Sigmoid colon (tissue), 7 donors: ENCODE data around the gene RACGAP1. TPM values are rescaled to one million over a fixed set of nuclear protein-coding genes. Genes with fewer than 3 reads are reported as not detected.
A peak's percentile ranks its signal among the peaks of the same experiment; 100 is the strongest.

ENCODE experiments used
- DNase-seq: peaks from one replicate; pipeline ENCODE4 v3.0.0-alpha.2; 2019
- H3K27ac ChIP-seq, 4 donors: fragments of 200-600 bp; sonication (generic); one replicate each; pipeline ENCODE4 v1.5.1; 2016 to 2019; ENCODE audit warnings: mild to moderate bottlenecking in 1 of 4
- H3K27me3 ChIP-seq, 3 donors: fragments of 200-600 bp; sonication (generic); one replicate each; pipeline ENCODE4 v1.5.1; 2019; ENCODE audit warnings: mild to moderate bottlenecking in 1 of 3
- H3K36me3 ChIP-seq, 4 donors: fragments of 200-600 bp; sonication (generic); one replicate each; pipeline ENCODE4 v1.5.1; 2016 to 2019
- H3K4me1 ChIP-seq, 4 donors: fragments of 200-600 bp; sonication (generic); one replicate each; pipeline ENCODE4 v1.5.1; 2017 to 2019
- H3K4me3 ChIP-seq, 4 donors: fragments of 200-600 bp; sonication (generic); one replicate each; pipeline ENCODE4 v1.5.1; 2017 to 2019; ENCODE audit warnings: mild to moderate bottlenecking in 2 of 4, moderate library complexity in 1 of 4
- H3K9me3 ChIP-seq, 4 donors: fragments of 200-600 bp in 3 of 4; sonication (generic) in 3 of 4; one replicate each; pipeline versions ENCODE4 v1.5.1 to v1.6.1; 2013 to 2019
- EP300 ChIP-seq, 4 donors: sonication (generic); formaldehyde crosslinking; IDR thresholded peaks; one replicate each; pipeline ENCODE4 v1.6.1; 2017; ENCODE audit warnings: antibody characterized with exemption in 4 of 4
- POLR2A ChIP-seq, 2 donors: fragments of 450-650 bp; IDR thresholded peaks; one replicate each; pipeline ENCODE4 v1.6.1; 2016; ENCODE audit warnings: antibody characterized with exemption in 2 of 2, mild to moderate bottlenecking in 2 of 2, moderate library complexity in 2 of 2
- POLR2AphosphoS5 ChIP-seq, 4 donors: sonication (generic); formaldehyde crosslinking; IDR thresholded peaks; one replicate each; pipeline ENCODE4 v1.6.1; 2017; ENCODE audit warnings: antibody characterized with exemption in 4 of 4
- WGBS, 2 donors: extraction: QIAGEN DNeasy Blood & Tissue Kit; methylation state at CpG; one replicate each; pipeline ENCODE4 v1.1.7; 2013; 5-methylcytosine and 5-hydroxymethylcytosine counted together
- intact Hi-C: fragments of 100-400 bp; cut with DNase I; formaldehyde crosslinking; loops from one replicate; pipeline ENCODE4 v1.15.1; 2023
- polyA plus RNA-seq, 3 donors: library from polyadenylated mRNA; stranded (reverse); fragments of 200-250 nt; gene quantifications; one replicate each; pipeline ENCODE4 v1.2.3, GENCODE V29; 2013
- total RNA-seq, 4 donors: library from RNA; depleted of rRNA; stranded (reverse); fragments of >200 nt; gene quantifications; one replicate each; pipeline ENCODE4 v1.1.0, GENCODE V29; 2016
- TF ChIP-seq, protein P1 (sequence below), 4 experiments: fragments of 450-650 bp in 3 of 4; fragments of 200-600 bp in 1 of 4; IDR thresholded peaks; one replicate each; pipeline ENCODE4 v1.5.1; 2016 to 2019; ENCODE audit warnings: antibody characterized with exemption in 4 of 4, mild to moderate bottlenecking in 3 of 4, moderate library complexity in 2 of 4
- donor health status: healthy with polysubstance abuse.
- donor health status: Bipolar disorder and iron deficiency.
- donor health status: healthy.

The RACGAP1 gene
- total and polyA plus RNA-seq, 7 donors = 4.8 to 42.6 (median 22.5) TPM

DNA sequence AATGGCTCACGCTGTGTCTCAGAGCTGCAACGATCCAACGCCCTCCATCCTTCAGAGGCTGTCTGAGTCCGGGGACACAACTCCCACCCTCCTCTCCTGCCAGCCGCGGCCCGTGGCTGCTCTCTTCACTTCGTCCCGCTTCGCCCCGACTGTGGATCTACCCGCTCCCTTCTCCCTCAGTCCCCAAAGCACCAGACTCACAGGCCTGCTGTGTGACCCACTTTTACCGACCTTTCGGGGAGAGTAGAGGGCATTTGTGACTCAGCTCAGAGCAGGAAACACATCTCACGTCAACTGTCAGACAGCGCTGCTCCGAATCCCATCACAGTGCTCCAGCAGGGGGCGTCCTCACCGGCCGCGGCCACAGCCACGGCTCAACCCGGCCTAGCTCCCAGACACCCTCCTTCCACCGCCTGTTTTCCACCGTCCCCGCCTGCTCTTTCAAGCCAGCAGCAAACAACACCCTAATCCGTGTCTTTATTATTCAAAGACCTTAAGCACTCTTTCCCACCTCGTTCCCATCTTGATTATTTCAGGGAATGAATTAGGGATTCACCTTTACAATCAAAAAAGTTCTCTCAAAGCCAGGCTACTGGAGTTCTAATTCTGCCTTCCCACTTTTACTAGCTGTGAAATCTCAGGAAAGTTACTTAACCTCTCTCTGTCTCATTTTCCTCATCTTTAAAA is 79.8 kb downstream of the RACGAP1 start:
- no peaks in the 10 kb centered on the region for H3K27me3 ChIP-seq
- H3K4me3 ChIP-seq = peak overlapping the region in 3 of 4 donors; percentile 16 to 34 (median 24)
- TF ChIP-seq, protein P1, sequence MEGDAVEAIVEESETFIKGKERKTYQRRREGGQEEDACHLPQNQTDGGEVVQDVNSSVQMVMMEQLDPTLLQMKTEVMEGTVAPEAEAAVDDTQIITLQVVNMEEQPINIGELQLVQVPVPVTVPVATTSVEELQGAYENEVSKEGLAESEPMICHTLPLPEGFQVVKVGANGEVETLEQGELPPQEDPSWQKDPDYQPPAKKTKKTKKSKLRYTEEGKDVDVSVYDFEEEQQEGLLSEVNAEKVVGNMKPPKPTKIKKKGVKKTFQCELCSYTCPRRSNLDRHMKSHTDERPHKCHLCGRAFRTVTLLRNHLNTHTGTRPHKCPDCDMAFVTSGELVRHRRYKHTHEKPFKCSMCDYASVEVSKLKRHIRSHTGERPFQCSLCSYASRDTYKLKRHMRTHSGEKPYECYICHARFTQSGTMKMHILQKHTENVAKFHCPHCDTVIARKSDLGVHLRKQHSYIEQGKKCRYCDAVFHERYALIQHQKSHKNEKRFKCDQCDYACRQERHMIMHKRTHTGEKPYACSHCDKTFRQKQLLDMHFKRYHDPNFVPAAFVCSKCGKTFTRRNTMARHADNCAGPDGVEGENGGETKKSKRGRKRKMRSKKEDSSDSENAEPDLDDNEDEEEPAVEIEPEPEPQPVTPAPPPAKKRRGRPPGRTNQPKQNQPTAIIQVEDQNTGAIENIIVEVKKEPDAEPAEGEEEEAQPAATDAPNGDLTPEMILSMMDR (IDR thresholded peaks at IDR 0.05) = peak; percentile 38 to 88 (median 72)
- TF ChIP-seq EP300 (IDR thresholded peaks at IDR 0.05) = no peak
- TF ChIP-seq POLR2AphosphoS5 (IDR thresholded peaks at IDR 0.05) = peak in 1 of 4 donors; percentile 27
- no peak for TF ChIP-seq POLR2A (IDR thresholded peaks at IDR 0.05)
- no peaks in the 10 kb centered on the region for H3K36me3 ChIP-seq
- H3K27ac ChIP-seq = peak overlapping the region in 2 of 4 donors; percentile 23 to 40
- peaks cover 0 to 9% (median 8%) of the 10 kb centered on the region in 4 donors for H3K4me1 ChIP-seq
- H3K9me3 ChIP-seq = no peaks in the 10 kb centered on the region
- intact Hi-C loops = loop anchor here (5.0 kb wide), 1 partner anchor 78 kb away; no protein-coding TSS in a partner anchor
- WGBS, 2 donors = 12 to 25% methylated on average over 28 of the region's 28 CpGs
- DNase-seq = peak; percentile 88

DNA sequence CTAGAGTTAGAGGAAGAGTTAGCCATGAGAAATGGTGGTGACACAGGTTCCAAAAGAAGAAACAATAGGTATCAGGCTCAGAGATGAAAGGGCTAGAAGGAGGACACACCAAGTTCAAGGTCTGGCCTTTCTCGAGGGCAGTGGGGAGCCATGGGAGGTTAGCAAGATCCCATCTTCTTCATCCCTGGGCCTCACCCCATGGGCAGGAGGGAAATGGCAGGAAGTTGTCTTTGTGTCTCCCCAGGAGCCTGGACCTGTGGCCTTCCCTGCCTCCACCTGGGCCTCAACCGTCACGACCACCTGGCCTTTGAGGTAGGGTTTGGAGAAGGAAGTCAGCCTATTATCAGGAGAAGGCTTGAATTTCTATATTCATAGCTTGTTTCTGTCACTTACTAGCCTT is 80.6 kb downstream of the RACGAP1 start:
- Histone ChIP-seq H3K4me3 (no peak overlapping the region), H3K36me3 (no peaks in the 10 kb centered on the region), H3K9me3 (no peaks in the 10 kb centered on the region), H3K4me1 (peaks cover 0 to 9% (median 8%) of the 10 kb centered on the region in 4 donors), H3K27me3 (no peaks in the 10 kb centered on the region), H3K27ac (no peak overlapping the region)
- no peak for DNase-seq
- TF ChIP-seq POLR2AphosphoS5 (IDR thresholded peaks at IDR 0.05) = no peak
- TF ChIP-seq, protein P1 (IDR thresholded peaks at IDR 0.05) = no peak
- no peak for TF ChIP-seq POLR2A (IDR thresholded peaks at IDR 0.05)
- TF ChIP-seq EP300 (IDR thresholded peaks at IDR 0.05) = no peak
- 92 to 94% methylated on average over 3 of the region's 3 CpGs for WGBS, 2 donors
- intact Hi-C loops = loop anchor here (5.0 kb wide), 1 partner anchor 77 kb away; no protein-coding TSS in a partner anchor

DNA sequence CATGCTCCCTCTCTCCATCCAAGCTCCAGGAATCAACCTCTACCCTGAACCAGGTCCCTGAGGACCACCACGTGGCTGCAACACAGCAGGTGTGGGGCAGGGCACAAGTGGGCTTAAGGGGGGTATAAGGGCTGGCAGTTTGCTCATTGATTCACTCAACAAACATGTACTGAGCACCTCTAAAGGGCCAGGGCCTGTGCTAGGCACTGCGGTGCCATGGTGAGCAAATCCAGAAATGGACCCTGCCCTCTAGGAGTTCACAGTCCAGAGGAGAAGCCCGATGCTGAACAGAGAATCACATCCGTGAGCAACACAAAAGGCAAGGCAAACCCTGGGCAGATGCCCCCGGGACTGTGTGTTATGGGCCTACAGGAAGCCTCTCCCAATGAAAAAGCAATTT is 81.2 kb downstream of the RACGAP1 start:
- intact Hi-C loops = no loop called here
- WGBS, 2 donors = 87 to 92% methylated on average over 5 of the region's 5 CpGs
- DNase-seq = no peak
- Histone ChIP-seq H3K4me3 (no peak overlapping the region), H3K27me3 (no peaks in the 10 kb centered on the region), H3K9me3 (no peaks in the 10 kb centered on the region), H3K27ac (no peak overlapping the region), H3K36me3 (no peaks in the 10 kb centered on the region), H3K4me1 (peaks cover 0 to 9% (median 8%) of the 10 kb centered on the region in 4 donors)
- TF ChIP-seq POLR2AphosphoS5 (IDR thresholded peaks at IDR 0.05) (no peak), EP300 (IDR thresholded peaks at IDR 0.05) (no peak)

DNA sequence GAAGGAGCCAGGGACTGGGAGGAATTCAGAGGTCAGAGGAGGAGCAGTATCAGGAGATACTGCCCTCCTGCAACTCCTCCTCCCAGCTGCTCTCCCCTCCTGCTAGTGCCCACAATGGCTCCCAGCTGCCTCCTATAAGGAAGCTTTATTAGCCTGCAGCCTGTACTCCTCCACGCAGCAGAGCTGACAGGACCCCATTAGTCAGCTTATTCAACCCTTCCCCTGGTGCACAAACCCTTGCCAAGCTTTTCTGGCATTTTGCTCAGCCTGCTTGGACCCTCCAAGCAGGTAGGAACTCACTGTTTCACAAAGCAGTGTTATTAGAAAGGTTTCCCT is 81.7 kb downstream of the RACGAP1 start:
- Histone ChIP-seq H3K4me1 (peaks cover 0 to 9% (median 8%) of the 10 kb centered on the region in 4 donors), H3K27me3 (no peaks in the 10 kb centered on the region), H3K27ac (no peak overlapping the region), H3K9me3 (no peaks in the 10 kb centered on the region), H3K36me3 (no peaks in the 10 kb centered on the region), H3K4me3 (no peak overlapping the region)
- 87 to 90% methylated on average over 1 of the region's 1 CpG for WGBS, 2 donors
- intact Hi-C loops = no loop called here
- no peak for DNase-seq
- TF ChIP-seq, protein P1 (IDR thresholded peaks at IDR 0.05) = no peak
- TF ChIP-seq EP300 (IDR thresholded peaks at IDR 0.05) = no peak
- TF ChIP-seq POLR2A (IDR thresholded peaks at IDR 0.05) = no peak
- no peak for TF ChIP-seq POLR2AphosphoS5 (IDR thresholded peaks at IDR 0.05)

DNA sequence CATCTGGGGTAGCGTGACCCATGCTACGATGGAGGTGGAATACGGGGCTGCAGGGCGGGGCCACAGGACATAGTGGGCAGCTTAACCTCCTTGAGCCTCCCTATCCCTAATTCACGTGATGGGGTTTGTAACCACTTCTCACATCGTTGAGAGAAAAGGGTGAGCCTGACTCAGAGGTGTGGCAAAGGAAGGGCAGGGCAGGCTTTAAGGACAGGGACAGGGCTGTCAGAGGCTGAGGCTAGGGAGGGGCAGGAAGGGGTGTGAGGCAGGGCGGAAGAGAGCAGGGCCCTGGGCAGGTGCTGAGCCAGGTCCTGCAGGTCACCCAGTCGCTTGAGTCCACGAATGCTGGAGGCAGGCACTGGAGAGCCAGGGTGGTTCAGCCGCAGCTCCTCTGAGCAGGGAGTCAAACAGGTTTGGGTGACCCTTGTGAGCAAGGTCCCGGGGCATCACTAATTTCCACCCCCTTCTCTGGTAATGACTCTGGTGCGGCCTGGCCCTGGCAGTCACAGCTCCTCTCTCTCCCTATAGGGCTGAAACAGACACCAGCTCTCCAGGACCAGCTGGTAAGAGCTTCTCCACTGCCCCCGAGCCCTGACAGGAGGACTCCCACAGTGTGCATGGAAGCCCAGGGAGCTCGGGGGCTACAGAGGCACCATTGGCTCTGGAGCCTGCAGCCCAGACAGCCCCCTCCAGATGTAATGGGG is 82.2 kb downstream of the RACGAP1 start:
- H3K27me3 ChIP-seq = no peaks in the 10 kb centered on the region
- no peaks in the 10 kb centered on the region for H3K36me3 ChIP-seq
- WGBS, 2 donors = 50 to 71% methylated on average over 14 of the region's 14 CpGs
- no peaks in the 10 kb centered on the region for H3K9me3 ChIP-seq
- TF ChIP-seq POLR2AphosphoS5 (IDR thresholded peaks at IDR 0.05) = no peak
- TF ChIP-seq, protein P1 (IDR thresholded peaks at IDR 0.05) = no peak
- no peak for TF ChIP-seq POLR2A (IDR thresholded peaks at IDR 0.05)
- TF ChIP-seq EP300 (IDR thresholded peaks at IDR 0.05) = no peak
- intact Hi-C loops = no loop called here
- peaks cover 0 to 9% (median 8%) of the 10 kb centered on the region in 4 donors for H3K4me1 ChIP-seq
- no peak for DNase-seq
- no peak overlapping the region for H3K4me3 ChIP-seq
- no peak overlapping the region for H3K27ac ChIP-seq
